ENCODE results near the gene CYSTM1. TPM values are rescaled to one million over a fixed set of nuclear protein-coding genes. Genes with fewer than 3 reads are reported as not detected.

CYSTM1 gene
- 7.6 and 14.2 TPM in 2 replicates for total RNA-seq

GRCh38 chr5:140174465-140175366, at the start of gene CYSTM1:
TSS of gene CYSTM1 (plus strand) at chr5:140175188. CDS start at chr5:140194466, 19,278 bp downstream.

GRCh38 chr5:140125637-140126036, 49.4 kb upstream of the CYSTM1 start, which contains the start of gene IGIP:
TSS of gene IGIP (plus strand) at chr5:140125937. CDS start at chr5:140128477, 2,540 bp downstream.

Other genes starting within 250 kb of the CYSTM1 start
- 0.11 and 0.34 TPM in 2 replicates for gene NRG2, start 131.9 kb upstream of the CYSTM1 start, total RNA-seq
- 8.6 and 9.0 TPM in 2 replicates for gene PURA, start 61.1 kb upstream of the CYSTM1 start, total RNA-seq
- 3.6 and 5.1 TPM in 2 replicates for gene IGIP, start 49.3 kb upstream of the CYSTM1 start, total RNA-seq
- 49.8 and 54.5 TPM in 2 replicates for gene PFDN1, start 127.9 kb downstream of the CYSTM1 start, total RNA-seq
- gene HBEGF, start 171.4 kb downstream of the CYSTM1 start, total RNA-seq = 10.1 and 39.9 TPM in 2 replicates
- gene SLC4A9, start 185.0 kb downstream of the CYSTM1 start, total RNA-seq = not detected in 2 replicates
- 52.8 and 68.4 TPM in 2 replicates for gene ANKHD1, start 226.6 kb downstream of the CYSTM1 start, total RNA-seq

Data from dermis lymphatic vessel endothelial cell (primary cell).